NT2/D1 (cell line): Measurements from ENCODE around the gene PPARA.

ENCODE experiments used
- SUZ12 ChIP-seq: IDR thresholded peaks from 2 replicates; pipeline ENCODE4 v1.6.1; 2011; ENCODE audit not compliant: insufficient read length, insufficient read depth; ENCODE audit errors: extremely low read depth
- YY1 ChIP-seq: IDR thresholded peaks from 2 replicates; pipeline ENCODE4 v1.6.1; 2011; ENCODE audit not compliant: insufficient read length, insufficient read depth
- ZNF274 ChIP-seq: IDR thresholded peaks from 2 replicates; pipeline ENCODE4 v1.6.1; 2011; ENCODE audit warnings: mild to moderate bottlenecking, low read depth, low read length

DNA sequence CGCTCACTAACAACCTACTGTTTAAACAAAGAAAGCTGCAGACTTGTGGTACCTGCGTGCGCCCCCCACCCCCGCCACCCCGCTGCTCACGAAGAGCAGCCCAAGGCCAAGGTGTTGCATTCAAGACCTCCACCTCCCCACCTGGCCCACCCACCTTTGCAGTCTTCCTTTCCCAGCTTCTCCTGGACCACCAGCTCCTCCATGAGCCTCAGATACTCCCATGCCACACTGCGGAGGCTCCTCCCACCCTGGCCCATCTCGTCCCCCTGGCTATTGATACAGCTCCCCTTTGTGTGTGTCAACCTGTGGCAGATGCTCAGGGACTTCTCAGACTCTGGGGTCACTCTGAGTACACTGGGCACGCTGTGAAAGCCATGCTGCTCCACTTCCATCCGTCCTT lies 95.9 kb downstream of the PPARA start:
- TF ChIP-seq YY1 (no peak), ZNF274 (no peak), SUZ12 (no peak)
